ENCODE data around the gene BTBD2.

Gene BTBD2

GRCh38 chr19:1936916-1937610 is 78.5 kb downstream of the BTBD2 start:
- DNase-seq = no peak

DNA sequence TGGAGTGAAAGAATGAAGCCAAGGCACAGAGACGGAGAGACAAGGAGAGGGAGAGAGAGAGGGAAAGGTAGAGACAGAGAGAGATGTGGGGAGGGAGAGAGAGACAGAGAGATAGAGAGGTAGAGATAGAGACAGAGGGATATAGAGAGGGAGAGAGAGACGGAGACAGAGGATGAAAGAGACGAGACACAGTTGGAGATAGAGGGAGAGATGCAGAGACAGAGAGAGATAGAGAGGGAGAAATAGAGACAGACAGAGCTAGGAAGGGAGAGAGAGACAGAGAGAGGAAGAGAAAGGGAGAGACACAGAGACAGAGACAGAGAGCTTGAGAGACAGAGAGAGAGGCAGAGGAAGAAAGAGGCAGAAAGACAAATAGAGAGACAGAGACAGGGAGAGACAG is 79.1 kb downstream of the BTBD2 start:
- DNase-seq = no peak

DNA sequence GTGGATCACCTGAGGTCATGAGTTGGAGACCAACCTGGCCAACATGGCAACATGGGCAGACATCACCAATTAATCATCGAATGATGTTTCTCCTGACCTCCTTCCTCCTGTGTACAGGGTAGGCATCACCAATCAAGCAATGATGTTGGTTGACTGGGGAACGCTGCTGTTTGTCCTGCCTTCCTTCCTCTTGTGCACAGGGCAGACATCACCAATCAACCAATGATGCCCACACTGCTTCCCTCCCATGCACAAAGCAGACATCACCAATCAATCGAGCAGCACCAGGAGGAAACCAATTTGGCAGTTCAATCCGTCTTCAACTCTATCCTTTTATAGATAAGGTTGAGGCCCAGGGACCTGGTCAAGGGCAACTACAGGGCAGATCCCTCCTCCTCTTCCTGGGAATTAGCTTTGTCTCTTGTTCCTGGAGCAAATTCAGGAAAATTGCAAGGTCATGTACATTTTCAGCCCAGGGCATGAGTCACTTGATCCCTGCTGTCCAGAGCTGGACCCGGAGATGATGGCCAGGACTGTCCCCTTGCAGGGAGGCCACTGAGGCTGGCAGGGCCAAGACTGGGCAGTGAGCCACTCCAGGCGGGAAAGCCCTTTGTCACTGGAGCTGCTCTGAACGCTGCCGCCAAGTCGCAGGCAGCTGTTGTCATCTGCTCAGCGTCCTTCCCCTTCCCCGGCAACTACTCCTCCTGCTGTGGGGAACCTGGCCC is 79.9 kb downstream of the BTBD2 start:
- DNase-seq = no peak

Measured in activated CD8-positive, alpha-beta memory T cell treated with anti-CD3 and anti-CD28 coated beads, Interleukin-2, amount 50 U/mL, for 4 hours (primary cell).